HG03520 (cell line): Measurements from ENCODE around the gene HIBCH.
"Not testable (repeated sequence)": the region's sequence is repeated elsewhere in the genome, so short reads cannot be mapped to it uniquely, and the experiment has no call there.

ENCODE experiments used
- ATAC-seq: cut with Tn5 transposase; IDR thresholded peaks from one replicate; pipeline ENCODE4 v1.9.1; 2021; ENCODE audit warnings: mild to moderate bottlenecking, moderate library complexity; ENCODE audit not compliant: unreplicated experiment

HIBCH gene

GRCh38 chr2:190254063-190254850 lies 65.4 kb downstream of the HIBCH start:
- ATAC-seq = no peak

DNA sequence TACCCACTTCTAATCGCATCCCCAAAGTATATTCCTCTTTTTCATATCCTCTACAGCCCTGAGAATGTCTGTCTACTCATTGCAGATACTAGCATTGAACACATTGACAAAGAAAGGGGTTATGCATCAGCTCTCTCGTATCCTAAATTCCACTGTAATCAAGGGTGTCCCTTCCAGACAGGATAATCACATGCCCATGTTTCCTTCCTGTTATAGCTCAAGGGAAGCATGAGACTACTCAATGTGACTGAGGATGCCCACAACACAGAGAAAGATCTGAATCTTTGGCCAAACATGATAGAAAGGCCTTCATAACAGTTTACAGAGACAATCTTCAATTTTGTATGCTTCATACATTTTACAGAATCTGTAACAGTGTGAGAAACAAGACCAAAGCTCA lies 69.2 kb downstream of the HIBCH start:
- no peak for ATAC-seq

- ATAC-seq = no peak
Observed at GRCh38 chr2:190235551-190236075, 84.0 kb downstream of the HIBCH start.

- no peak for ATAC-seq
Observed at GRCh38 chr2:190235101-190235500, 84.5 kb downstream of the HIBCH start.

DNA sequence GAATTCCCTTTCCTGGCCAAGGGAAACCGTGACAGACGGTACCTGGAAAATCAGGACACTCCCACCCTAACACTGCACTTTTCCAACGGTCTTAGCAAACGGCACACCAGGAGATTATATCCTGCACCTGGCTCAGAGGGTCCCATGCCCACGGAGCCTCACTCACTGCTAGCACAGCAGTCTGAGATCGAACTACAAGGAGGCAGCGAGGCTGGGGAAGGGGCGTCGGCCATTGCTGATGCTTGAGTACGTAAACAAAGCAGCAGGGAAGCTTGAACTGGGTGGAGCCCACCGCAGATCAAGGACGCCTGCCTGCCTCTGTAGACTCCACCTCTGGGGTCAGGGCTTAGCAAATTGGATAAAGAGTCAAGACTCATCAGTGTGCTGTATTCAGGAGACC lies 95.6 kb downstream of the HIBCH start:
- ATAC-seq = not testable (repeated sequence)

DNA sequence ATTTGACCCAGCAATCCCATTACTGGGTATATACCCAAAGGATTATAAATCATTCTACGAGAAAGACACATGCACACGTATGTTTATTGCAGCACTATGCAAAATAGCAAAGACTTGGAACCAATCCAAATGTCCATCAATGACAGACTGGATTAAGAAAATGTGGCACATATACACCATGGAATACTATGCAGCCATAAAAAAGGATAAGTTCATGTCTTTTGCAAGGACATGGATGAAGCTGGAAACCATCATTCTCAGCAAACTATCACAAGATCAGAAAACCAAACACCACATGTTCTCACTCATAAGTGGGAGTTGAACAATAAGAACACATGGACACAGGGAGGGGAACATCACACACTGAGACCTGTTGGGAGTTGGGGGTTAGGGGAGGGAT lies 96.9 kb downstream of the HIBCH start:
- ATAC-seq = not testable (repeated sequence)

DNA sequence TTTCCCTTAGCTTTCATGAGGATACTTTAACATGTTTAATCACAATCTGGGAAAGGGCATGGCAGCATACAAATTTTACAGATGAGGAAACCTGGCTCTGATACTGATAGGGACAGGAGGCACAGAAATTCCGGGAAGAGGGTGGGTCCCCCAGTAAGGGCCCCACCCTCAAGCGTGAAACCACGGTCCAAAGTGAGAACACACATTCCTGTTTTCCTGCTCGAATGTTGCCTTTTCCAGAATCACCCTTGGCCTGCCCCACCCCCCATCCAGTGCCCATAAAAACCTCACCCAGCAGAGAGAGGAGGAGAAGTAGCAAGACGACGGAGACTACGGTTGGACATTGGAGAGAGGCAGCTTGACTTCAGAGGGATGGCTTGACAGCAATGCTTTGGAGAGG lies 98.2 kb downstream of the HIBCH start:
- ATAC-seq = no peak

GRCh38 chr2:190219186-190219585 lies 100.4 kb downstream of the HIBCH start:
- ATAC-seq = no peak

- ATAC-seq = no peak
Observed at GRCh38 chr2:190217616-190218015, 102.0 kb downstream of the HIBCH start.

- ATAC-seq = no peak
Observed at GRCh38 chr2:190216829-190217228, 102.8 kb downstream of the HIBCH start.

DNA sequence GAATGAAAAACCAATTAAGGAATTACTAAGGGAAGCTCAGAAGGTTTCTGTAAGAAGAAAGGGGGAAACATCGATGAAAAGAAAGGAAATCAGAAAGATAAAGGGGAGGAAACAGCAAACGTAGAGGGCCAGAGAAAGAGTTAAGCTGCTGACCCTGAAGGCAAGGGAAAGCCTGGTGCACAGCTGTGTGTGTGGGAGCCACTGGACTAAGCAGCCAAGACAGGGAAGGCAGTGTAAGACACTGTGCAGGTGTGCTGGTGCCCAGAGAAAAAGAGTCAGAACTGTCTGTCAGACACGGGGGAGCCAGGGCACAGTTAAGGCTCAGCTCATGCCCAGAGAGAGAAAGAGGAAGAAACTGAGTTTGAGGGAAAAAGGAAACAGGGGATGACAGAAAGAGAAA lies 104.0 kb downstream of the HIBCH start:
- no peak for ATAC-seq

DNA sequence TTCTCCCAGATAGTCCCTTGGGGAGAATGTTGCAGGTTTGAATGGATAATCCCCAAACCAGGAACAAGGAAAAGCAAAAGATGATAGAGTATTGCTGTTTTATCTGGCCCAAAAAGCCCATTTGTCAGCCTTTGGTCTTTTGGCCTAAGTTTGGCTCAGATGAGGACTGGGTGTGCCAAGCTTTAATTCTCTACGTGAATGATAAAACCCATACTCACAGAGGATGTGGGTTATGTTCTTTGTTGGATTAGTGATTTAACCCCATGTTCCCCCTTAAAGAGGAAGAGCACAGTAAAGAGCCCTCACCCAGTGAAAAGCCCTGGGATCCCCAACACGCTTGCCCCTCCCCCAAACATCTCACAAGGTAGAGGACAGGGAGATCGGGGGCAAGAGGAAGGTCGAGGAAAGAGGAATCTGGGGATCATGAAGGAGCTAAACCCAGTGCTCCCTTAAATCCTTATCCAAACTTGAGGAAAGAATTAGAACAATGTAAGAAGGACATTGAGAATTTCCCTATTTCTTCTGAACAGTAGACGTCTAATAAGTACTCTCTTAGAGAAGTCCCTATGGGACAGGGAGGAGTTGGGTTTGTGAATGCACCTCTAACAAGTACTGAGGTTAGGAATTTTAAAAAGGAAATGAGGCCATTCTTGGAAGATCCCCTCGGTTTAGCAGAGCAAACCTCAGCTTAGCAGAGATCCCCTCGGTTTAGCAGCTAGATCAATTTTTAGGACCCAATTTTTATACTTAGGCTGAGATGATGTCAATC lies 105.0 kb downstream of the HIBCH start:
- ATAC-seq = no peak

GRCh38 chr2:190213441-190214335 lies 105.9 kb downstream of the HIBCH start:
- no peak for ATAC-seq

DNA sequence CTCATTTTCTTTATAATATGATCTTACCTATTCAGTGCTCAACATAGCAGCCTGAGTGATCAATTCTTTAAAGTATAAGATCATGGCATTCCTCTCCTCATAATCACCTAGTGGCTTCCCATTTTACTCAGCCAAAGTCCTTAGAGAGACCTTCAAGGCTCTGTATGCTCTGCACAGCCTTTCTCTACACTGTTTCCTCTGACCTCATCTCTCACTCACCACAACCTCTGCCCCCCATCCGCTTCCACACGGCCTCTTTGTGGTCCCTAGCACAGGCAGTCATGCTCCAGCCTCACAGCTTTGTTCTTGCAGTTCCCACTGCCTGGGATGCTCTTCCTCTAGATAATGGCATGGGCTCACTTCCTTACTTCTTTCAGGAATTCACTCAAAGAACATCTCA lies 109.2 kb downstream of the HIBCH start:
- ATAC-seq = no peak

GRCh38 chr2:190209559-190209958 lies 110.1 kb downstream of the HIBCH start:
- no peak for ATAC-seq

DNA sequence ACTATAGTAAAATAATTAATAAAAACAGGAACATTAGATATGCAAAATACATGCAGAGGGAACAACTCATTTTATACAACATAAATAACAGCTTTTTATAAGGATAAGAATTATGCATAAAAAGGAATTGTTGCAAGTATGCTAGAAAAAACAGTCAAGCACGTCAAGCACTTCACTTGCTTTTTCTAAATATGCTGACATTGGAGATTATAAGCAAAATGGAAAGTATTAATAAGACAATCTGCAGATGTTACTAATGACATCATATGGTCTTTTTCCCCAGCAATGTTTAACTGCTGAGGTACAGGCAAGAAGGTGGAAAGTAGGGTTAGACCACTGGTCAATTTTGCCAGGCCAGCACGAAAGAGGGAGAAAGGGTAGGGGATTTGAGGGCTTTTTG lies 111.7 kb downstream of the HIBCH start:
- no peak for ATAC-seq

DNA sequence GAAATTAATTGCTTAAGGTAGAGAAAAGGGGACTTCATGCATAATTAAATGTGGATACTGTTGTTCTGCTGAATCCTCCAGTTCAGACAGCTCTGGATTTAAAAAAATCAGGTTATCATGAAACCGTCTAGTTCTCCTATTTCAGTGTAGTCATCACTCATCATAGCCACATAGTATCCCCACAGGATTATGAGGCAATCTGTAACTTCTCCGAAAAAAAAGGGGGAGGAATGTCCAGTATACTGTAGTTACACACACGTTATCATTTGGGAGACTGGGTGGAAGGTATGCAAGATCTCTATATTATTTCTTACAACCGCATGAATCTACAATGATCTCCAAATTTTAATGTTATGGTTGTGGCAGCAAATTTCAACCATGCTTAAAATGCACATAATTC lies 114.0 kb downstream of the HIBCH start:
- no peak for ATAC-seq

DNA sequence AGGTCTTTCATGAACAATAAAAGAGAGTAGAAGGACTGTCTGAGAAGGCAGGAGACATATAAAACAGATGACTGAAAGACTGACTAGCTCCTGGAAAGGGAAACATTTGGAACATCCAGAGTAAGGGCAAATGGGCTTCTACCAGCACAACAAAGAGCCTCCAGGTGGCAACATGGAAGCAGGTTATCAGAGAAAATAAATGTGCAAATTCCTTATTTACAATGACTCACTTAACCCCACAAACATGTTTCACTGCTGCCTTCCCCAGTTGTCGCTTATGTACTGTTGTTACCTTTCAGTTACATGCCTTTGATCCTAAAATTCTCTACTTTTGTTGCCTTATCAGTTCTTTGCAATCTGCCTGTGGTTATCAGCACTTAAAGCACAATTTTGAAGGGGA lies 117.0 kb downstream of the HIBCH start:
- no peak for ATAC-seq

GRCh38 chr2:190202018-190202417 lies 117.6 kb downstream of the HIBCH start:
- ATAC-seq = no peak

DNA sequence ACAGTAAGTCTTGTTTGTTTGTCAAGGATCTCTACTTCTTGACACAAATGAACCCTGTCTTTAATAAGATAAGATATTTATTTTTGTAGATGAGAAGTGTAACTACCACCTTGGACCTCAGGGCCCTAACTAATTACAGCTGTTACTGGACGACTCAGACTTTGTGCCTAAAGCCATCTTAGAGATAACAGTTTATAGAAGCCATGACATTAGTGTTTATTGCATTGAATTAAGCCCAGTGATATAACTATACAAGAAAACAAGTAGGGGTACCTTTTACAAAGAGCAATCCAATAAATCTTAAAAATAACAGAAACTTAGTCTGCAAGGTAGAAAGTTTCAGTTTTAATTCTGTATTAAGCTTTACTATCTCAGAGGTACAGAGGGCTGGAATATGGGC lies 119.0 kb downstream of the HIBCH start:
- no peak for ATAC-seq

- ATAC-seq = no peak
Observed at GRCh38 chr2:190199530-190199929, 120.1 kb downstream of the HIBCH start.
